Limb (tissue), 2 donors: ENCODE results near the gene CHODL.

Source experiments
- DNase-seq, 2 donors: peaks; one replicate each; pipeline ENCODE4 v3.0.0-alpha.2; 2016; ENCODE audit errors: extremely low spot score in 2 of 2

The CHODL gene

DNA sequence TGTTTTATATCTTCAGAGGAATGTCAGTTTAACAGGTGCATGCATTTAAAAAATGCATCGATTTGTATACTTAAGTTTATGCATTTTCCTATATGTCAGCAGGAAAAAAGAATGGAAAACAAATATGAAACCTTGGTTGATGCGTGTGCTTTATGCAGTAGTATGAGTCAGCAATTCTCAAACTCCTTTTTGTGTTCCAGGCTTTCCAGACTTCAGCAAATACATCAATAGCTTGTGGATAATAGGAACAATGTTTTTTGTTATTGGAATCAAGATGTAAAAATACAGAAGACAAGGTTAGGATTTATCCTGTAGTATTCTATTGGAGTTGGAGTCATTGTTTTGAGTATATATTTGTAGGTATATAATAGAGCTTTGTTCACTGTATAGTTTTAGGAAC, 45.2 kb downstream of the CHODL start:
- DNase-seq: no peak

DNA sequence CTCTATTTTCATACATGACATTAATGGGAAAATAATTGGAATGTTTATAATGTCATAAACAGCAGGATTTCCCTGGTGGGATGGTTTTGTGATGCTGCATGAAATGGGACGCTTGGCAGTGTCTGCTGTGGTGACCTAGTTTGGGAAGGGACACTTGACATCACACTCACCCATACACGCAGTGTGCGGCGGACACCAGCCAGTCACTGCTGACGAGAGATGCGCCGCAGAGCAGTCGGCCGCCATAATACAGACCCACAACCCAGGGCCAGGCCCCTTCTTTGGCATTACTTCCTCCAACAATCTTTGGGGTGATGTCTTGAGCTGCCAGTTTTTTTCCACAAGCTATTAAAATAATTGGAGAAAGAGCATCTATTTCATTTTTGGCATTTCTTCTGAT, 49.5 kb downstream of the CHODL start:
- no peak for DNase-seq

DNA sequence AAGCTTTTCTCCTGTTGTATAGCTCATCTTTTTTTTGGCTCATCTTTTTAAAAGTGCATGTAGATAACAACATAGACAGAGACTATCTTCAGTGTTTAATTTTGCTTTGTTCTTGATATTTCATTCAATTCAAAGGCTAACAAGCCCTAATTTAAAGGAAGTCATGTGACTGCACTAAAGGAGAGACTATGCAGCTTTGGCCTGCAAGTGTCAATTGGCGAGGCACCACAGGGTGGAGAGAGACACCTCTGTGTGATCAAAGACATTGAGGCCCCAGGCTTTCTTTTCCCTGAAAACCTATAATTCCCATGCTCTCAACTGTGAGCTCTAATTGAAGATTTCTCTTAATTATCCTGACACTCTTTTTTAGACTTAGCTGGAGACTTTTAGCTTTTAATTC, 53.6 kb downstream of the CHODL start:
- DNase-seq: no peak
